IMR-90 (cell line): Measurements from ENCODE around the gene GLRX5. TPM values are rescaled to one million over a fixed set of nuclear protein-coding genes. Genes with fewer than 3 reads are reported as not detected.
A peak's percentile ranks its signal among the peaks of the same experiment; 100 is the strongest.

ENCODE experiments used
- ATAC-seq: fragments of 200-7000 bp; cut with Tn5 transposase; 2 replicates; pipeline ENCODE4 v1.9.1; 2020; ENCODE audit warnings: low read depth, mild to moderate bottlenecking, moderate library complexity
- BruUV-seq: library from RNA; stranded (reverse); fragments of 400-500 nt; replicated peaks from 2 replicates; lab custom pipeline; 2021; lab: Mats Ljungman, UMichigan
- CTCF ChIA-PET: fragments of 300-600 bp; formaldehyde crosslinking; extraction: SDS; loops from one replicate; lab custom pipeline; 2021; ENCODE audit warnings: antibody characterized with exemption; lab: Yijun Ruan, JAX
- POLR2A ChIA-PET: fragments of 300-600 bp; sonication (Branson Sonifier 250); formaldehyde crosslinking; loops from one replicate; lab custom pipeline; 2022; ENCODE audit warnings: antibody characterized with exemption; ENCODE audit not compliant: unreplicated experiment; lab: Charles Lee
- DNase-seq: peaks from one replicate; pipeline ENCODE4 v3.0.0; 2013
- H2AFZ ChIP-seq: replicated peaks from 2 replicates; pipeline ENCODE3; 2013; ENCODE audit warnings: low read length, mild to moderate bottlenecking; ENCODE audit not compliant: poor library complexity
- H2AK5ac ChIP-seq: 2 replicates; pipeline ENCODE4 v1.6.1; 2013; ENCODE audit warnings: low read depth, low read length, inconsistent platforms
- H2AK9ac ChIP-seq: replicated peaks from 2 replicates; pipeline ENCODE3; 2013; ENCODE audit warnings: mild to moderate bottlenecking, low read depth, low read length, moderate library complexity; ENCODE audit not compliant: poor library complexity
- H2BK120ac ChIP-seq: 2 replicates; pipeline ENCODE4 v1.6.1; 2013; ENCODE audit warnings: low read depth, low read length, inconsistent platforms
- H2BK15ac ChIP-seq: 3 replicates; pipeline ENCODE4 v1.6.1; 2013; ENCODE audit warnings: low read depth, low read length, inconsistent platforms
- H2BK20ac ChIP-seq: 2 replicates; pipeline ENCODE4 v1.6.1; 2013; ENCODE audit warnings: low read depth, mild to moderate bottlenecking, inconsistent platforms, low read length, moderate library complexity
- H2BK5ac ChIP-seq: 2 replicates; pipeline ENCODE4 v1.6.1; 2013; ENCODE audit warnings: mild to moderate bottlenecking, low read depth, low read length, inconsistent platforms; ENCODE audit not compliant: poor library complexity, severe bottlenecking
- H3K14ac ChIP-seq: replicated peaks from 2 replicates; pipeline ENCODE4 v1.6.1; 2013; ENCODE audit warnings: low read depth, low read length, inconsistent platforms
- H3K18ac ChIP-seq: 2 replicates; pipeline ENCODE4 v1.6.1; 2013; ENCODE audit warnings: low read depth, low read length, control low read depth
- H3K23ac ChIP-seq: 2 replicates; pipeline ENCODE4 v1.6.1; 2013; ENCODE audit warnings: low read depth, low read length, inconsistent platforms
- H3K27ac ChIP-seq: 2 replicates; pipeline ENCODE4 v1.5.1; 2013; ENCODE audit warnings: mild to moderate bottlenecking, control low read depth, low read length; ENCODE audit not compliant: insufficient read depth
- H3K27me3 ChIP-seq: 2 replicates; pipeline ENCODE4 v1.6.1; 2013; ENCODE audit warnings: low read length; ENCODE audit not compliant: control insufficient read depth, insufficient read depth
- H3K36me3 ChIP-seq: 2 replicates; pipeline ENCODE4 v1.6.1; 2013; ENCODE audit warnings: low read length, mixed read lengths; ENCODE audit not compliant: control insufficient read depth, insufficient read depth
- H3K4ac ChIP-seq: 2 replicates; pipeline ENCODE4 v1.6.1; 2013; ENCODE audit warnings: low read depth, low read length, inconsistent platforms
- H3K4me1 ChIP-seq: 2 replicates; pipeline ENCODE4 v1.6.1; 2013; ENCODE audit warnings: low read length, mixed read lengths; ENCODE audit not compliant: control insufficient read depth, insufficient read depth
- H3K4me2 ChIP-seq: 2 replicates; pipeline ENCODE4 v1.6.1; 2013; ENCODE audit warnings: low read depth, mild to moderate bottlenecking, control low read depth, low read length, moderate library complexity
- H3K4me3 ChIP-seq: 2 replicates; pipeline ENCODE4 v1.5.1; 2013; ENCODE audit warnings: low read depth, mild to moderate bottlenecking, control low read depth, low read length, moderate library complexity; ENCODE audit not compliant: insufficient read depth
- H3K56ac ChIP-seq: 2 replicates; pipeline ENCODE4 v1.6.1; 2013; ENCODE audit warnings: low read length, inconsistent platforms; ENCODE audit not compliant: insufficient read depth; ENCODE audit errors: extremely low read depth
- H3K79me1 ChIP-seq, 2 experiments: 2 replicates each; pipeline ENCODE4 v1.6.1; 2013; ENCODE audit warnings: low read length in 2 of 2, inconsistent platforms in 1 of 2, low read depth in 1 of 2
- H3K9ac ChIP-seq: 2 replicates; pipeline ENCODE4 v1.6.1; 2013; ENCODE audit warnings: low read depth, low read length, control low read depth
- H3K9me1 ChIP-seq: 2 replicates; pipeline ENCODE4 v1.6.1; 2013; ENCODE audit warnings: low read length, inconsistent platforms; ENCODE audit not compliant: insufficient read depth
- H3K9me3 ChIP-seq: 2 replicates; pipeline ENCODE4 v1.6.1; 2013; ENCODE audit warnings: low read length; ENCODE audit not compliant: control insufficient read depth, insufficient read depth
- H4K20me1 ChIP-seq: 2 replicates; pipeline ENCODE4 v1.6.1; 2013; ENCODE audit warnings: low read length, inconsistent platforms; ENCODE audit not compliant: insufficient read depth
- H4K5ac ChIP-seq: 2 replicates; pipeline ENCODE4 v1.6.1; 2013; ENCODE audit warnings: mild to moderate bottlenecking, low read depth, low read length, control low read depth
- H4K8ac ChIP-seq, 2 experiments: 2 replicates each; pipeline ENCODE4 v1.6.1; 2013; ENCODE audit warnings: low read depth in 2 of 2, low read length in 2 of 2, control low read depth in 1 of 2, inconsistent platforms in 1 of 2
- H4K91ac ChIP-seq: 2 replicates; pipeline ENCODE4 v1.6.1; 2013; ENCODE audit warnings: low read depth, low read length, inconsistent platforms; ENCODE audit not compliant: insufficient read depth
- CEBPB ChIP-seq: IDR thresholded peaks from 2 replicates; pipeline ENCODE4 v1.6.1; 2012; ENCODE audit warnings: low read depth, low read length, improper control_type of control experiment
- CHD1 ChIP-seq: IDR thresholded peaks from 2 replicates; pipeline ENCODE4 v1.6.1; 2012; ENCODE audit warnings: low read depth, low read length, improper control_type of control experiment
- MAFK ChIP-seq: IDR thresholded peaks from 2 replicates; pipeline ENCODE4 v1.6.1; 2012; ENCODE audit warnings: low read depth, low read length, improper control_type of control experiment
- MXI1 ChIP-seq: IDR thresholded peaks from 2 replicates; pipeline ENCODE4 v1.6.1; 2012; ENCODE audit warnings: low read depth, mild to moderate bottlenecking, low read length, moderate library complexity, borderline replicate concordance
- NFE2L2 ChIP-seq: fragments of 150-350 bp; IDR thresholded peaks from 2 replicates; pipeline ENCODE4 v1.6.1; 2016; ENCODE audit warnings: low read depth, mild to moderate bottlenecking, low read length
- POLR2A ChIP-seq: IDR thresholded peaks from 2 replicates; pipeline ENCODE4 v1.6.1; 2012; ENCODE audit warnings: mild to moderate bottlenecking, low read depth, low read length
- WGBS, 2 experiments: methylation state at CpG; one replicate each; pipeline versions ENCODE4 v1.1.5 to v1.1.7; 2013; ENCODE audit warnings: missing lambda C conversion rate in 2 of 2; ENCODE audit not compliant: insufficient read length in 1 of 2; ENCODE audit errors: extremely low coverage in 2 of 2; 5-methylcytosine and 5-hydroxymethylcytosine counted together
- dilution Hi-C: fragments of 300-500 bp; cut with HindIII; formaldehyde crosslinking; loops from one replicate; pipeline ENCODE4 v1.14.3; 2018; ENCODE audit warnings: low sequenced_read_pairs; ENCODE audit not compliant: unreplicated experiment
- in situ Hi-C: fragments of 300-500 bp; cut with MboI; formaldehyde crosslinking; loops from 3 replicates; pipeline ENCODE4 v1.14.3; 2019; ENCODE audit warnings: low sequenced_read_pairs, inconsistent platforms, mixed read lengths
- intact Hi-C: fragments of 100-400 bp; cut with micrococcal nuclease; formaldehyde crosslinking; loops from 2 replicates; pipeline ENCODE4 v1.10.0; 2022
- polyA plus RNA-seq, 3 experiments: library from polyadenylated mRNA; depleted of rRNA; stranded (reverse); fragments of >200 nt; gene quantifications; 2 replicates each; pipeline ENCODE4 v1.2.3, GENCODE V29; 2012; ENCODE audit warnings: low replicate concordance in 1 of 3
- total RNA-seq: library from RNA; depleted of rRNA; stranded (reverse); fragments of >200 nt; gene quantifications from 2 replicates; pipeline ENCODE4 v1.2.3, GENCODE V29; 2012
- TF ChIP-seq, protein P1 (sequence below): conservative IDR thresholded peaks from 2 replicates; pipeline ENCODE4 v1.5.1; 2012; ENCODE audit warnings: mild to moderate bottlenecking, low read depth, low read length, improper control_type of control experiment

Gene GLRX5
- total and polyA plus RNA-seq, 2 of the 4 experiments (the other 2 are of a cell fraction) = 32.4 to 40.4 TPM

- H3K4me2 ChIP-seq = no peak overlapping the region
- H3K9me1 ChIP-seq = peaks cover 32% of the 10 kb centered on the region
- H4K8ac ChIP-seq = no peak overlapping the region
- no peaks in the 10 kb centered on the region for H3K9me3 ChIP-seq
- no TSS peak for BruUV-seq
- TF ChIP-seq CHD1 = no peak
- TF ChIP-seq POLR2A = no peak
- TF ChIP-seq NFE2L2 = no peak
- TF ChIP-seq, protein P1, sequence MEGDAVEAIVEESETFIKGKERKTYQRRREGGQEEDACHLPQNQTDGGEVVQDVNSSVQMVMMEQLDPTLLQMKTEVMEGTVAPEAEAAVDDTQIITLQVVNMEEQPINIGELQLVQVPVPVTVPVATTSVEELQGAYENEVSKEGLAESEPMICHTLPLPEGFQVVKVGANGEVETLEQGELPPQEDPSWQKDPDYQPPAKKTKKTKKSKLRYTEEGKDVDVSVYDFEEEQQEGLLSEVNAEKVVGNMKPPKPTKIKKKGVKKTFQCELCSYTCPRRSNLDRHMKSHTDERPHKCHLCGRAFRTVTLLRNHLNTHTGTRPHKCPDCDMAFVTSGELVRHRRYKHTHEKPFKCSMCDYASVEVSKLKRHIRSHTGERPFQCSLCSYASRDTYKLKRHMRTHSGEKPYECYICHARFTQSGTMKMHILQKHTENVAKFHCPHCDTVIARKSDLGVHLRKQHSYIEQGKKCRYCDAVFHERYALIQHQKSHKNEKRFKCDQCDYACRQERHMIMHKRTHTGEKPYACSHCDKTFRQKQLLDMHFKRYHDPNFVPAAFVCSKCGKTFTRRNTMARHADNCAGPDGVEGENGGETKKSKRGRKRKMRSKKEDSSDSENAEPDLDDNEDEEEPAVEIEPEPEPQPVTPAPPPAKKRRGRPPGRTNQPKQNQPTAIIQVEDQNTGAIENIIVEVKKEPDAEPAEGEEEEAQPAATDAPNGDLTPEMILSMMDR = no peak
- TF ChIP-seq MAFK = peak; percentile 19; the same call in 1 of the 2 replicates
- no peak for TF ChIP-seq MXI1
- peak; percentile 56; the same call in 1 of the 2 replicates for TF ChIP-seq CEBPB
- no peak overlapping the region for H3K27ac ChIP-seq
- no peak overlapping the region for H2AFZ ChIP-seq
- peak overlapping the region; percentile 42; the same call in 1 of the 2 replicates for H2BK20ac ChIP-seq
- H3K23ac ChIP-seq = no peak overlapping the region
- H4K5ac ChIP-seq = no peak overlapping the region
- H4K91ac ChIP-seq = no peak overlapping the region
- in situ Hi-C loops = loop anchor here (25.0 kb wide), 1 partner anchor 381 kb away; no protein-coding TSS in a partner anchor
- ChIA-PET CTCF (interaction anchor here (0.9 to 1.3 kb wide), 2 partner anchors 9 to 13 kb away, joined by 3 to 7 read pairs; no protein-coding TSS in a partner anchor), POLR2A (no interaction called here)
- H4K20me1 ChIP-seq = no peaks in the 10 kb centered on the region
- H3K18ac ChIP-seq = no peak overlapping the region
- H2AK9ac ChIP-seq = no peak overlapping the region
- 0 out of 2 replicates have a peak overlapping the region, but pooled peaks have one; percentile 1 for H3K14ac ChIP-seq
- H2BK5ac ChIP-seq = no peak overlapping the region
- ATAC-seq (no peak), DNase-seq (peak; percentile 57)
- no peak overlapping the region for H2BK15ac ChIP-seq
- peak overlapping the region; percentile 44; the same call in 1 of the 2 replicates for H3K4ac ChIP-seq
- H3K36me3 ChIP-seq = no peaks in the 10 kb centered on the region
- H2AK5ac ChIP-seq = peak overlapping the region; percentile 65; the same call in 1 of the 2 replicates
- H3K27me3 ChIP-seq = no peaks in the 10 kb centered on the region
- no peak overlapping the region for H3K9ac ChIP-seq
- intact Hi-C loops = no loop called here
- no CpG with 5 or more reads among the region's 8 CpGs for WGBS, 2 experiments
- H2BK120ac ChIP-seq = peak overlapping the region; percentile 55
- peaks cover 38% of the 10 kb centered on the region for H3K4me1 ChIP-seq
- H3K79me1 ChIP-seq = peaks cover 6 to 48% of the 10 kb centered on the region in 2 experiments; a peak in 2 of 4 replicates
- H3K56ac ChIP-seq = no peak overlapping the region
- H3K4me3 ChIP-seq = no peak overlapping the region
- dilution Hi-C loops = no loop called here
Measured at GRCh38 chr14:95518045-95518751, 16.7 kb upstream of the GLRX5 start.
